ENCODE measurements around the gene ASXL2.

The ASXL2 gene

GRCh38 chr2:25688236-25688635 is 190.1 kb downstream of the ASXL2 start:
- ChIA-PET CTCF (interaction anchor here (4.0 kb wide), 1 partner anchor 11 kb away, joined by 18 read pairs; no protein-coding TSS in a partner anchor), POLR2A (no interaction called here)
- no peak for TF ChIP-seq SP1 (IDR thresholded peaks at IDR 0.05)
- TF ChIP-seq L3MBTL2 (conservative IDR thresholded peaks at IDR 0.05) = no peak
- TF ChIP-seq PKNOX1 (IDR thresholded peaks at IDR 0.05) = no peak
- no peak for TF ChIP-seq CTBP1 (IDR thresholded peaks at IDR 0.05; ENCODE audit: borderline replicate concordance)
- no peak for TF ChIP-seq FOXK2 (IDR thresholded peaks at IDR 0.05)
- no peak for TF ChIP-seq HDGF (IDR thresholded peaks at IDR 0.05; ENCODE audit: borderline replicate concordance)
- no peak for TF ChIP-seq BHLHE40 (IDR thresholded peaks at IDR 0.05; ENCODE audit: borderline replicate concordance)
- no peak for TF ChIP-seq ARNT (IDR thresholded peaks at IDR 0.05)
- no peak for TF ChIP-seq FOXA1 (IDR thresholded peaks at IDR 0.05)
- TF ChIP-seq TARDBP (IDR thresholded peaks at IDR 0.05) = no peak
- TF ChIP-seq ELF4 (IDR thresholded peaks at IDR 0.05) = no peak
- TF ChIP-seq NFRKB (IDR thresholded peaks at IDR 0.05) = no peak
- no peak for TF ChIP-seq ZNF384 (IDR thresholded peaks at IDR 0.05)
- no peak for TF ChIP-seq LEF1 (IDR thresholded peaks at IDR 0.05; ENCODE audit: borderline replicate concordance)
- no peak for TF ChIP-seq FOXM1 (IDR thresholded peaks at IDR 0.05; ENCODE audit: borderline replicate concordance)
- TF ChIP-seq SUZ12 (IDR thresholded peaks at IDR 0.05) = no peak
- no peak for DNase-seq (ENCODE audit: extremely low spot score)

- CTCF ChIA-PET = interaction anchor here (1.2 to 4.0 kb wide), 2 partner anchors 11 to 13 kb away, joined by 3 to 18 read pairs; no protein-coding TSS in a partner anchor
- TF ChIP-seq FOXM1 (IDR thresholded peaks at IDR 0.05; ENCODE audit: borderline replicate concordance) (no peak), TARDBP (IDR thresholded peaks at IDR 0.05) (no peak), HDGF (IDR thresholded peaks at IDR 0.05; ENCODE audit: borderline replicate concordance) (no peak), ELF4 (IDR thresholded peaks at IDR 0.05) (no peak)
- no peak for DNase-seq (ENCODE audit: extremely low spot score)
- POLR2A ChIA-PET = no interaction called here
These were observed 192.5 kb downstream of the ASXL2 start for GRCh38 chr2:25685741-25686140.

GRCh38 chr2:25684577-25685473 is 193.5 kb downstream of the ASXL2 start:
- CTCF ChIA-PET = interaction anchor here (0.6 to 4.0 kb wide), 2 partner anchors 14 to 1148 kb away, joined by 3 to 18 read pairs; no protein-coding TSS in a partner anchor
- POLR2A ChIA-PET = interaction anchor here (0.6 kb wide), 1 partner anchor 11 kb away, joined by 4 read pairs; the partner anchor contains the start of gene DTNB
- no peak for DNase-seq (ENCODE audit: extremely low spot score)
- TF ChIP-seq SUZ12 (IDR thresholded peaks at IDR 0.05) = no peak
- no peak for TF ChIP-seq NFRKB (IDR thresholded peaks at IDR 0.05)
- no peak for TF ChIP-seq ELF4 (IDR thresholded peaks at IDR 0.05)
- TF ChIP-seq FOXK2 (IDR thresholded peaks at IDR 0.05) = no peak
- no peak for TF ChIP-seq FOXM1 (IDR thresholded peaks at IDR 0.05; ENCODE audit: borderline replicate concordance)
- TF ChIP-seq TARDBP (IDR thresholded peaks at IDR 0.05) = no peak
- no peak for TF ChIP-seq L3MBTL2 (conservative IDR thresholded peaks at IDR 0.05)
- TF ChIP-seq CTBP1 (IDR thresholded peaks at IDR 0.05; ENCODE audit: borderline replicate concordance) = no peak
- TF ChIP-seq LEF1 (IDR thresholded peaks at IDR 0.05; ENCODE audit: borderline replicate concordance) = no peak
- TF ChIP-seq SP1 (IDR thresholded peaks at IDR 0.05) = no peak
- TF ChIP-seq ZNF384 (IDR thresholded peaks at IDR 0.05) = no peak
- TF ChIP-seq BHLHE40 (IDR thresholded peaks at IDR 0.05; ENCODE audit: borderline replicate concordance) = no peak
- no peak for TF ChIP-seq HDGF (IDR thresholded peaks at IDR 0.05; ENCODE audit: borderline replicate concordance)
- TF ChIP-seq FOXA1 (IDR thresholded peaks at IDR 0.05) = no peak
- no peak for TF ChIP-seq ARNT (IDR thresholded peaks at IDR 0.05)
- TF ChIP-seq PKNOX1 (IDR thresholded peaks at IDR 0.05) = no peak
